ENCODE measurements around the gene OR56B1. TPM values are rescaled to one million over a fixed set of nuclear protein-coding genes. Genes with fewer than 3 reads are reported as not detected.

OR56B1 gene
- total RNA-seq, result not detected in 2 replicates

DNA sequence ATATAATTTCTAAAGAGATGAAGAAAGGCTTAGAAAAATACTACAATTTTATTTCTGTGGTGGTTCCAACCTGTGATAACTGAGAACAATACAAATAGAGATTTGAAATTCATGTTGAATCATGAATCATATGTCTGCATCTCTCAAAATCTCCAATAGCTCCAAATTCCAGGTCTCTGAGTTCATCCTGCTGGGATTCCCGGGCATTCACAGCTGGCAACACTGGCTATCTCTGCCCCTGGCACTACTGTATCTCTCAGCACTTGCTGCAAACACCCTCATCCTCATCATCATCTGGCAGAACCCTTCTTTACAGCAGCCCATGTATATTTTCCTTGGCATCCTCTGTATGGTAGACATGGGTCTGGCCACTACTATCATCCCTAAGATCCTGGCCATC, at the start of gene OR56B1:
Gene OR56B1, plus strand, starts transcription at position 53 of the 400 bp plus-strand sequence. Its CDS starts 69 bp downstream, at position 122.

DNA sequence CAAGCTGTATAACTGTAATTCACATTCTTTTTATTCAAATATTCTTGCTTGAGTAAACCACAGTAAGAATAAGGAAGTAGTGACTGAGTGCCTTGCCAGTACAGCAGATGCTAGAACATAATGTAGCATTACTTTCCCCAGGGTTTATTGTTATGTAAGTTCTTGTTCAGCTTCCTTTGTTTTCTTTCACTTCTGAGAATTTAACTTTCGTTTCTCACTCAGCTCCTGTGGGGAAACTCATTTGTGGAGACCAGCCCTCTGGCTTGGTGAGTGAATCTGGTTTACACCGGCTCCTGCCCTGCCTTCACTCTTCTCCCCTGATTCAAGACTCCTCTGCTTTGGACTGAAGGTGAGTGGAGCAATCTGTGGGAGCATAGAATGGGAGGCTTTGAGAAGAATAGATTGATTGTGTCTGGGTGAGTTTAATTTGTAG, 46.7 kb upstream of the OR56B1 start, which contains the start of gene TRIM22:
Gene TRIM22, plus strand, starts transcription at position 240 of the 433 bp plus-strand sequence. CDS start 6,443 bp downstream, outside the sequence.

GRCh38 chr11:5753943-5754342, 17.7 kb downstream of the OR56B1 start, which contains the start of gene OR52N4:
Gene OR52N4, plus strand, starts transcription at chr11:5754243. Its CDS starts 498 bp downstream, at chr11:5754741.

DNA sequence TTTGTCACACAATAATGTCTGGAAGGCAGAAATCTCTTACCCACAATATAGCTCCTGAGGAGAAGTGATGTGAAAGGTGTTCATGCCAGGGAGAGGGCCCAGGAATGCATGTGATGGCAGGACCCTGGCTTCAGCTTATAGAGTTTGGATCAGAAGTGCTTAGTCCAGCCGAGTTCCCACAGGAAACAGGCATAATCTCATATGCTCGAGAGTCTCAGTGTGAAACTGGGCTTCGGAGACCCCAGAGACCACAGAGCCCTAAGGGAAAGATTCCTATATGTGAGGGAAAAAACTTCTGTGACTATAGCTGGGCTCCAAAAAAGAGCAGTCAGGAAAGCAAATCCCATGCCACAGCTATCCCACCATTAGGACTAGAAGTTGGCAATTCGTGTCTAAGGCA, 47.0 kb downstream of the OR56B1 start, which contains the start of gene OR52N5:
Gene OR52N5, minus strand, starts transcription at position 101 of the 400 bp plus-strand sequence. CDS start 4,721 bp downstream, outside the sequence.

Other genes starting within 250 kb of the OR56B1 start
- gene OR52D1, start 247.8 kb upstream of the OR56B1 start, total RNA-seq, result not detected in 2 replicates
- gene UBQLN3, start 226.5 kb upstream of the OR56B1 start, total RNA-seq, result not detected in 2 replicates
- gene UBQLNL, start 219.7 kb upstream of the OR56B1 start, total RNA-seq, result 0.25 TPM in 1 of 2 replicates, not detected in the other
- gene OR52H1, start 187.9 kb upstream of the OR56B1 start, total RNA-seq, result not detected in 2 replicates
- gene OR52B6, start 155.6 kb upstream of the OR56B1 start, total RNA-seq, result not detected in 2 replicates
- 4.7 and 6.6 TPM in 2 replicates for gene TRIM6, start 139.8 kb upstream of the OR56B1 start, total RNA-seq
- gene TRIM34, start 111.4 kb upstream of the OR56B1 start, total RNA-seq, result 10.8 and 14.0 TPM in 2 replicates
- gene TRIM5, start 51.4 kb upstream of the OR56B1 start, total RNA-seq, result 43.7 and 44.8 TPM in 2 replicates
- gene TRIM22, start 46.7 kb upstream of the OR56B1 start, total RNA-seq, result 135 and 147 TPM in 2 replicates
- not detected in 2 replicates for gene OR52N4, start 17.8 kb downstream of the OR56B1 start, total RNA-seq
- gene OR52N5, start 46.9 kb downstream of the OR56B1 start, total RNA-seq, result not detected in 2 replicates
- gene OR52N1, start 54.8 kb downstream of the OR56B1 start, total RNA-seq, result not detected in 2 replicates
- gene OR52N2, start 72.5 kb downstream of the OR56B1 start, total RNA-seq, result not detected in 2 replicates
- gene OR52E6, start 105.4 kb downstream of the OR56B1 start, total RNA-seq, result not detected in 2 replicates
- not detected in 2 replicates for gene OR52E8, start 121.2 kb downstream of the OR56B1 start, total RNA-seq
- not detected in 2 replicates for gene OR52E4, start 144.2 kb downstream of the OR56B1 start, total RNA-seq
- not detected in 2 replicates for gene OR52E5, start 156.8 kb downstream of the OR56B1 start, total RNA-seq
- gene OR56A3, start 205.8 kb downstream of the OR56B1 start, total RNA-seq, result not detected in 2 replicates
- gene OR56A5, start 232.0 kb downstream of the OR56B1 start, total RNA-seq, result not detected in 2 replicates

All from mammary microvascular endothelial cell (primary cell).